Ramos (cell line): ENCODE measurements around the gene DPH2.

Experiments
- in situ Hi-C: fragments of 300-500 bp; cut with MboI; formaldehyde crosslinking; loops from one replicate; pipeline ENCODE4 v1.14.3; 2022; ENCODE audit warnings: low sequenced_read_pairs; ENCODE audit not compliant: unreplicated experiment

Gene DPH2

GRCh38 chr1:43994794-43995790, 25.3 kb downstream of the DPH2 start:
- in situ Hi-C loops = no loop called here

- in situ Hi-C loops = no loop called here
Measured at GRCh38 chr1:43995984-43996732, 26.3 kb downstream of the DPH2 start.

GRCh38 chr1:43996733-43997115, 26.9 kb downstream of the DPH2 start:
- in situ Hi-C loops = no loop called here

GRCh38 chr1:43997295-43997999, 27.6 kb downstream of the DPH2 start:
- in situ Hi-C loops = no loop called here

GRCh38 chr1:43998000-43998378, 28.2 kb downstream of the DPH2 start:
- in situ Hi-C loops = no loop called here

GRCh38 chr1:43999455-43999854, 29.6 kb downstream of the DPH2 start:
- in situ Hi-C loops = no loop called here

- in situ Hi-C loops = loop anchor here (5.0 kb wide), 1 partner anchor 47 kb away; no protein-coding TSS in a partner anchor
Measured at GRCh38 chr1:44000122-44000665, 30.4 kb downstream of the DPH2 start.

- in situ Hi-C loops = loop anchor here (5.0 kb wide), 1 partner anchor 45 kb away; no protein-coding TSS in a partner anchor
Measured at GRCh38 chr1:44002165-44002564, 32.4 kb downstream of the DPH2 start.

- in situ Hi-C loops = loop anchor here (5.0 kb wide), 1 partner anchor 45 kb away; no protein-coding TSS in a partner anchor
Measured at GRCh38 chr1:44002606-44003157, 32.9 kb downstream of the DPH2 start.

GRCh38 chr1:44008259-44008658, 38.4 kb downstream of the DPH2 start:
- in situ Hi-C loops = no loop called here

- in situ Hi-C loops = no loop called here
Measured at GRCh38 chr1:44010935-44011471, 41.2 kb downstream of the DPH2 start.

- in situ Hi-C loops = no loop called here
Measured at GRCh38 chr1:44012404-44012803, 42.6 kb downstream of the DPH2 start.

GRCh38 chr1:44012941-44013609, 43.3 kb downstream of the DPH2 start:
- in situ Hi-C loops = no loop called here

GRCh38 chr1:44013949-44014348, 44.1 kb downstream of the DPH2 start:
- in situ Hi-C loops = no loop called here

GRCh38 chr1:44014365-44015104, 44.7 kb downstream of the DPH2 start:
- in situ Hi-C loops = no loop called here

GRCh38 chr1:44015206-44015605, 45.4 kb downstream of the DPH2 start:
- in situ Hi-C loops = no loop called here

- in situ Hi-C loops = no loop called here
Measured at GRCh38 chr1:44016041-44016889, 46.5 kb downstream of the DPH2 start.
